Activated naive CD4-positive, alpha-beta T cell treated with anti-CD3 and anti-CD28 coated beads, Interleukin-2, amount 50 U/mL, for 16 hours (primary cell): ENCODE measurements around the gene DCP1A.
"Not testable (repeated sequence)": the region's sequence is repeated elsewhere in the genome, so short reads cannot be mapped to it uniquely, and the experiment has no call there.

ENCODE experiments used
- DNase-seq: peaks from one replicate; pipeline ENCODE4 v3.0.0-alpha.2; 2020

The DCP1A gene

DNA sequence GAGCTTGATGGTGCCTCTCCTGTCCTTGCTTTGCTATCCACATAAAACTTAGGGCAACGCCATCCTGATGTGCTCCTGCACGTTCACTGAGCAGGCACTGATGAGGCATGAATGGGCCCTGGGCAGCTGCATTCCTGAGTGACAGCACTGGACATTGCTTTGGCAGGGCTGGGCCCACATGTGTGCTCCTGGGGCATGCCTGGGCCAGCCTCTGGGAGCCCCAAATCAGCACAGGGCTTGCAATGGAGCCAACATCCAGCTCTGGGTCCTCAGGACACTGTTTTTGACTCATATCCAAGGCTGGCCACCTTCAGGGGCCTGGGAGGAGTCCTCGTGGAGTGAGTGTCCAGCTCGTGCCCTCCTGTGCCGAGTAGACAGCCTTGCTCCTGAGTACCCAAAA, 85.6 kb downstream of the DCP1A start:
- DNase-seq = no peak

GRCh38 chr3:53260286-53260785, 87.0 kb downstream of the DCP1A start:
- no peak for DNase-seq

DNA sequence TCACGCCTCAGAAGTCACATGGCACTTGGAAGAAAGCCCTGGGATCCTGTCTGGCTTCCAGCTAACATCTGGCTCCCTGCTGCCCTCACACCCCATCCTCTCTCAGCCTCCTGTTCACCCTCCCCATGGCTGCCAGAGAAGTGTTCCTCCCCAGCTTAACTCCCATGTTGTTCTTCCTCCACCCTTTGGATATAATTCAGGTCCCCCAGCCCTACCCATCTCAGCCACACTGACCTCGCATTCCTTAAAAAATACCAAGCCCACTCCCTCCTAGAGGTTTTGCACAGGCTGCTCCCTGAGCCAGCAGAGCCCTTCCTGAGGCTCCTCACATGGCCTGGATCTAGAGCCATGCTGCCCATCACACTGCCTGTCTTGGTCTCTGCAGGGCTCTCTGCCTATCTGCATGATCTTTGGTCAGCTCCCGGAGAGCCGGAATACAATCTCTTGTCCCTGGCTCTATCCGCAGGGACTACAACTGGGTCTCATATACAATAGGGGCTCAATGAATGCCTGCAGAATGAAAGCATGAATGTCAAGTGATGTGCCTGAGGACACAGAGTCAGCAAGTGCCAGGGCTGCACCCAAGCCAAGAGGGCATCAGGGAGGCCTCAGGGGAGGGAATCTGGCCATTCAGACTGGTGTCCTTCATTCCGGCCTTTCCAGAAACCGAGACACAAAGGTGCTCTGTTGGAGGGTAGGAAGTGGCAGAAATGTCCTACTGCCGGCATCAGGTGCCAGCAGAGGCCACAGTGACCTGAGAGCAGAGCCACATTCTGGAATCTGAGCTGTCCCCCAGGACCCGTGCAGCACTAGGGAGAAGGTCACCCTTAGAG, 87.7 kb downstream of the DCP1A start:
- no peak for DNase-seq

DNA sequence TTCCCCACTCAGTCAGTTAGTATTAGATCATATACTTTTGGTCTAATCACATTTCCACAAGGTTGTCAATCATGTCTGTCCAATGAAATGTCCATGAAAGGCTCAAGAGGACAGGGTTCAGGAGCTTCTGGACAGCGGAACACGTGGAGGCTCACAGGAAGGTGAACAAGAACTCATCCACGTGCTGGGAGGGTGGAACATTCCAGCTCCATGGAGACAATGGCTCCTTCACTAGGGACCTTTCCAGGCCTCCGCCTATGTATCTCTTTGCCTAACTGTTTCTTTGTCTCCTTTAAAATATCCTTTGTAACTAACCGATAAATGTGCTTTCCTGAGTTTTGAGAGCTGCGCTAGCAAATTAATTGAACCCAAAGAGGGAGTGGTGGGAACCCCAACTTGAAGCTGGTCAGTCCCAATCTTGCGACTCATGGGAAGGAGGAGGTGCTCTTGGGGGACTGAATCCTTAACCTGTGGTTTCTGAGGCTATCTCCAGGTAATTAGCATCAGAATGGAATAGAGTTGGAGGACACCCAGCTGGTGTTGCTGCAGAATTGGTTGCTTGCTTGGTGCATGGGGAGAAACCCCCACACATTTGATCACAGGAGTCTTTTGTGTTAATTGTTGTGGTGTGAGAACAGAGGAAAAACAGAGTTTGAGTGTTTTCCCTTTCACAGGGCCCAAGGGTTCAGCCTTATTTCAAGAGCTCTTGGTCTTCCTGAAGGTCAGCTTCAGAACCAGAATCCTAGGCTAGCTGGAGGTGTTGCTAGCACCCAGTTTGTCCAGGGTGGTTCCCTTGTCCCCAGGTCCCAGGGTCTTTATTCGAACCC, 88.5 kb downstream of the DCP1A start:
- no peak for DNase-seq

DNA sequence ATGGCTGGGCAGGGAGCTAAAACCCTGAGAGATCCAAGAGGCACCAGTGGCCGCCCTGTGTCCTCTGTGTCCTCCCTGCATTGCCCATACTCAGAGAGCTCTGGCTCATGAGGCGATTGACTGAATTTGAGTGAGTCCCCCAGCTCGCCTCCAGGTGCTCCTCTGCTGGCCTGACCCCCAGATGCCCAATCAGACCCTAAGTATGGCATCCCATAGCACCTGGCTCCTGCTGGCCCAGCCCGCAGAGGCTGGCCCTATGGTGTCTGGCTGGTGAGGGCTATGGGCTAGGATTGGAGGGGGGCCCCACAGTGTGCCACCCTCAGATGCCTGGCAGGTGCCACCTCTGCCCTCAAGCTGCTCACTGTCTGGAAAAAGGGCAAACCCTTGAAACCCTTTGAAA, 89.9 kb downstream of the DCP1A start:
- no peak for DNase-seq

- DNase-seq = no peak
Measured at GRCh38 chr3:53256704-53257055, 90.7 kb downstream of the DCP1A start.

- peak; percentile 82 for DNase-seq
Measured at GRCh38 chr3:53255775-53256703, 91.3 kb downstream of the DCP1A start, which contains the start of gene TKT. Gene TKT (minus strand): TSS chr3:53256022. CDS start chr3:53255942, 80 bp downstream.

DNA sequence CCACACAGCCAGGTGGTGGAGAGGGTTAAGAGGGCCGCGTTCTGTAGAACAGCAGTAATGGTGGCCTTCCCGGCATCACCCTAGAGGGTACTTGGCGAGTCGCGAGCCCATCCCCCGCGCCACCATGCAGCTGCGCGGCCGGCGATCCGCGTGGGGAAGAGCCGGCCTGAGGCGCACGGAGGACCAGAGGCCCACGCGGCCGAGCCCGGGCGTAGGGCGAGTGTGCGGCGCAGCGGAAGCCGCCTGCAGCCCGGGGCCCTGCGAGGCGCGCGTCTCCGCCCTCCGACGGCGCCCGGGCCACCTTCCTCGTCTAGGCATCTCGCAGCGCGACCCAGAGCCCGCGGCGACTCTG, 91.9 kb downstream of the DCP1A start:
- DNase-seq = peak; percentile 50

GRCh38 chr3:53254509-53255422, 92.6 kb downstream of the DCP1A start:
- DNase-seq = peak; percentile 52

DNA sequence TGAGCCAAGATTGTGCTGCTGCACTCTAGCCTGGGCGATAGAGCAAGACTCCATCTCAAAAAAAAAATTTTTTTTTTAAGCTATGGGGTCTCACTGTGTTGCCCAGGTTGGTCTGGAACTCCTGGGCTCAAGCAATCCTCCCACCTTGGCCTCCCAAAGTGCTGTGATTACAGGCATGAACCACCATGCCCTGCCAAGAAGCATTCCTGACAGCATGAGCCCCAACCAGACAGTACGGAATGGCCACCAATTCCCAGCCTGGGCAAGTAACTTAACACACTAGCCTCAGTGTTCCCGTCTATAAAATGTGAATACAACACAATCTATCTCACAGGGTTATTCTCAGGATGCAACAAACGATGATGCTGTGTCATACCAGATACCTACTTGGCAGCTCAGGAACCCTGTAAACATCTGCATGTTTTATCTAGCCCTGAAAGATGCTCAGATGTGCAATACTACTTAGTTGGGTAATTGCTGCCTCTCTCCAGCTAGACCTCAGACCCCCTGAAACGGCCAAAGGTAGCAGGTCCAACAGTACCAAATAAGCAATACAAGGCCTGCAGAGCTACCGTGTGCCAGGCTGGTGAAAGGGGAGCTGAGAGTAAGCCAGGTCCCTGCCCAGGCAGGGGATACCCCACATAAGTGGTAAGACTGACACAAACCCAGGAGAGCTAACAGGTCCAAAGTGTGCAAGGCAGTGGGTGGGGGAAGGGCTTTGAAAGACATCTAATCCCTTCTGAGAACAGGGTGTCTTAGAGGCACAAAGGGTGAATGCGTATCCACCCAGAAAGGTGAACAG, 93.4 kb downstream of the DCP1A start:
- no peak for DNase-seq

- not testable (repeated sequence) for DNase-seq
Measured at GRCh38 chr3:53252947-53253322, 94.4 kb downstream of the DCP1A start.

GRCh38 chr3:53252096-53252946, 95.0 kb downstream of the DCP1A start:
- DNase-seq = no peak

- DNase-seq = no peak
Measured at GRCh38 chr3:53250881-53251605, 96.3 kb downstream of the DCP1A start.

GRCh38 chr3:53250453-53250852, 96.9 kb downstream of the DCP1A start:
- DNase-seq = no peak

DNA sequence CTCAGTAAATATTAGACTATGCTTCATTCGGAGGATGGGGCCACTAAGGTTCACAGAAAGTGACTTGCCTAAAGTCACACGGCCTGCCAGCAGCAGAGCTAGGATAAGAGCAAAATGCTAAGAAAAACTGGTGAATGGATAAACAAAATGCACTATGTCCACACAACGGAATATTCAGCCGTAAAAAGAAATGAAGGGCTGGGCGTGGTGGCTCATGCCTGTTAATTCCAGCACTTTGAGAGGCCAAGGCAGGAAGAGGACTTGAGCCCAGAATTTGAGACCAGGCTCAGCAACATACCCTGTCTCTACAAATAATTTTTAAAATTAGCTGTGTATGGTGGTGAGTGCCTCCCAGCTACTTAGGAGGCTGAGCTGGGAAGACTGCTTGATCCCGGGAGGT, 99.2 kb downstream of the DCP1A start:
- DNase-seq = no peak

- DNase-seq = no peak
Measured at GRCh38 chr3:53247619-53248018, 99.7 kb downstream of the DCP1A start.

DNA sequence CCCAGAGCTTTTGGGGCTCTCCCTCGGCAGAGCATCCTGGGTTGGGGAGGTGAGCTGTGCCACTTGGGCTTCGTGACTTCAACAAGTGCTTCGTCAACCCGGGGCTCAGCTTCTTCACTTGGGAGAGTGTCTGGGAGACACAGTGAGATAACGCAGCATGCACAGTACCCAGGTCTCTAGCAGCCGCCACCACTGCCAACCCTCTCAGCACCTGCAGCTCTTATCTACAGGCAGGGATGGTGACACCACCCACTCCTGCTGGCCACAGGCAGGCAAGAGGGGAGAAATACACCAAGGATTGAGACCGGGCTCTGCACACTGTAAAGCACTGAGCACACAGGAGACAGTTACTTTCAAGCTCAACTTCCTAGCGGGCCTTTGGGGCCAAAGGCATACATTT, 103.1 kb downstream of the DCP1A start:
- no peak for DNase-seq

DNA sequence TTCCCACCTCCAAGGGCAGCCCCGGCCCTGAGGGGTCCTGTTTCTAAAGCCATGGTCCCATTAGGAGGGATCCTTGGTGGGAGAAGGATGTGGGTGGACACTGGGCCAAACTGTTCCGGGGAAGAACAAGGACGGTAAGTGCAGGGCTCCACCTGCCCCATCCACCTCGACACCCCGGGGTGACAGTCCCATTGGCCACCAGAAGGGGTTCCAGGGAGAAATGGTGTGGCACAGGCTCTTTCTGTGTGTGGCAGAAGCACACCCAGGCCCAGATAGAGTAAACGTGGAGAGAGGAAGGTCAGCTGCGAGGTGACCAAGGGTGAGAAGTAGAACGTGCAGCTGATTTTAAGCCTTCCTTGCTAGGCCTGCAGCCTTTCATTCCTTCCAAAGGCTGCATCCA, 103.6 kb downstream of the DCP1A start:
- DNase-seq = no peak

DNA sequence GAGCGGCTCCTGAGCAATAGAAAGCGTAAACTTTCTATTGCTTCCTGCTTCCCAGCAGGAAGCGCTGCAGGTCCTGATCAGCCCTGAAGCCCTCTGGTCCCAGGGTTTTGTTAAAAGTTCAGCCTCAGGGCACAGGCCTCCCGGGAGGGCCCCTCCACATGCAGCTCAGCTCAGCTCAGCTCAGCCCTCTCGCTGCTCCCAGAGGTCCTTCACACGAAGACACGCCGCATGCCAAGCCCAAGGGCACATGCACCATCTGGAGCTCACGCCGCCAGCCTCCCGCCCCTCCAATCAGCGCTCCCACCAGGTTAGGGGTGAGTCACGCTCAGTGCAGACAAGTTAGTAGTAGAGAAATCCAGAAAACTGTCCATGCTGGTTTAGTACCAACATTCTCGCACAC, 104.2 kb downstream of the DCP1A start:
- DNase-seq = no peak
